Measurements from ENCODE around the gene AKAP6.

GRCh38 chr14:32584079-32584478 lies 255.0 kb downstream of the AKAP6 start:
- TF ChIP-seq, protein P1, sequence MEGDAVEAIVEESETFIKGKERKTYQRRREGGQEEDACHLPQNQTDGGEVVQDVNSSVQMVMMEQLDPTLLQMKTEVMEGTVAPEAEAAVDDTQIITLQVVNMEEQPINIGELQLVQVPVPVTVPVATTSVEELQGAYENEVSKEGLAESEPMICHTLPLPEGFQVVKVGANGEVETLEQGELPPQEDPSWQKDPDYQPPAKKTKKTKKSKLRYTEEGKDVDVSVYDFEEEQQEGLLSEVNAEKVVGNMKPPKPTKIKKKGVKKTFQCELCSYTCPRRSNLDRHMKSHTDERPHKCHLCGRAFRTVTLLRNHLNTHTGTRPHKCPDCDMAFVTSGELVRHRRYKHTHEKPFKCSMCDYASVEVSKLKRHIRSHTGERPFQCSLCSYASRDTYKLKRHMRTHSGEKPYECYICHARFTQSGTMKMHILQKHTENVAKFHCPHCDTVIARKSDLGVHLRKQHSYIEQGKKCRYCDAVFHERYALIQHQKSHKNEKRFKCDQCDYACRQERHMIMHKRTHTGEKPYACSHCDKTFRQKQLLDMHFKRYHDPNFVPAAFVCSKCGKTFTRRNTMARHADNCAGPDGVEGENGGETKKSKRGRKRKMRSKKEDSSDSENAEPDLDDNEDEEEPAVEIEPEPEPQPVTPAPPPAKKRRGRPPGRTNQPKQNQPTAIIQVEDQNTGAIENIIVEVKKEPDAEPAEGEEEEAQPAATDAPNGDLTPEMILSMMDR (IDR thresholded peaks at IDR 0.05): no peak
- TF ChIP-seq POLR2A (IDR thresholded peaks at IDR 0.05): no peak

Data from adrenal gland (tissue), 5 donors.